K562 (cell line): ENCODE measurements around the gene SGSH. TPM values are rescaled to one million over a fixed set of nuclear protein-coding genes. Genes with fewer than 3 reads are reported as not detected.
A peak's percentile ranks its signal among the peaks of the same experiment; 100 is the strongest.

Experiments used
- FOXK2 ChIP-seq, 2 experiments: fragments of 450-650 bp; IDR thresholded peaks in 1 of 2; conservative IDR thresholded peaks in 1 of 2; 2 replicates each; pipeline ENCODE4 v1.6.1; 2016; ENCODE audit warnings: low read depth in 2 of 2, mild to moderate bottlenecking in 1 of 2
- HDAC3 ChIP-seq: fragments of 450-650 bp; IDR thresholded peaks from 2 replicates; pipeline ENCODE4 v1.6.1; 2018; ENCODE audit warnings: borderline replicate concordance, mild to moderate bottlenecking, moderate library complexity; ENCODE audit not compliant: partially characterized antibody
- MAZ ChIP-seq, 2 experiments: fragments of 450-650 bp in 1 of 2; sonication (generic) in 1 of 2; formaldehyde crosslinking; IDR thresholded peaks in 1 of 2; conservative IDR thresholded peaks in 1 of 2; 2 replicates each; pipeline versions ENCODE4 v1.4.0 to v1.5.0; 2020; ENCODE audit warnings: mild to moderate bottlenecking in 1 of 2, missing genetic modification reagents in 1 of 2
- MCM7 ChIP-seq, 2 experiments: fragments of 450-650 bp; IDR thresholded peaks; 2 replicates each; pipeline ENCODE4 v1.6.1; 2016 to 2018
- MEF2D ChIP-seq: conservative IDR thresholded peaks from 2 replicates; pipeline ENCODE4 v1.6.1; 2016; ENCODE audit warnings: low read depth, missing genetic modification characterization, missing compliant biosample characterization
- MIER1 ChIP-seq: fragments of 450-650 bp; IDR thresholded peaks from 2 replicates; pipeline ENCODE4 v1.6.1; 2016; ENCODE audit warnings: antibody characterized with exemption, mild to moderate bottlenecking, low read depth
- PREB ChIP-seq: sonication (generic); formaldehyde crosslinking; IDR thresholded peaks from 2 replicates; pipeline ENCODE4 v1.8.1; 2023; ENCODE audit warnings: mild to moderate bottlenecking, missing genetic modification reagents
- RBM14 ChIP-seq: fragments of 200-400 bp; formaldehyde crosslinking; IDR thresholded peaks from 2 replicates; pipeline ENCODE4 v1.6.1; 2018; ENCODE audit warnings: low read depth, mild to moderate bottlenecking, low read length, moderate library complexity, borderline replicate concordance; ENCODE audit not compliant: insufficient read depth
- RBM17 ChIP-seq: fragments of 200-400 bp; formaldehyde crosslinking; IDR thresholded peaks from 2 replicates; pipeline ENCODE4 v1.6.1; 2017; ENCODE audit warnings: low read depth, mild to moderate bottlenecking, low read length, borderline replicate concordance
- SETDB1 ChIP-seq: IDR thresholded peaks from one replicate; pipeline ENCODE4 v1.6.1; 2012; ENCODE audit warnings: low read length, control low read depth, inconsistent platforms
- SIX5 ChIP-seq, 2 experiments: IDR thresholded peaks; 2 replicates each; pipeline ENCODE4 v1.6.1; 2011; ENCODE audit warnings: low read length in 2 of 2, borderline replicate concordance in 1 of 2, low read depth in 1 of 2, mild to moderate bottlenecking in 1 of 2, moderate library complexity in 1 of 2; ENCODE audit not compliant: insufficient read depth in 1 of 2
- SREBF2 ChIP-seq: sonication (generic); formaldehyde crosslinking; IDR thresholded peaks from 2 replicates; pipeline ENCODE4 v1.4.0; 2020; ENCODE audit warnings: mild to moderate bottlenecking, missing genetic modification reagents
- TAF15 ChIP-seq: fragments of 200-400 bp; formaldehyde crosslinking; IDR thresholded peaks from 2 replicates; pipeline ENCODE4 v1.6.1; 2017; ENCODE audit warnings: mild to moderate bottlenecking, low read depth, low read length, moderate library complexity
- THAP12 ChIP-seq: fragments of 250-450 bp; sonication (Bioruptor Pico); IDR thresholded peaks from 2 replicates; pipeline ENCODE4 v1.9.0; 2021; ENCODE audit warnings: mild to moderate bottlenecking, inconsistent platforms
- U2AF2 ChIP-seq: fragments of 200-400 bp; formaldehyde crosslinking; optimal IDR thresholded peaks from 2 replicates; pipeline ENCODE3; 2017; ENCODE audit warnings: low read depth, mild to moderate bottlenecking, low read length
- ZNF668 ChIP-seq: fragments of 250-450 bp; sonication (Bioruptor Pico); IDR thresholded peaks from 2 replicates; pipeline ENCODE4 v1.8.0; 2022; ENCODE audit warnings: mild to moderate bottlenecking, inconsistent platforms
- ZZZ3 ChIP-seq: fragments of 450-650 bp; IDR thresholded peaks from 2 replicates; pipeline ENCODE4 v1.6.1; 2016; ENCODE audit warnings: antibody characterized with exemption, mild to moderate bottlenecking, moderate library complexity
- polyA plus RNA-seq, 8 experiments: library from polyadenylated mRNA; depleted of rRNA in 4 of 8; stranded (reverse) in 5 of 8; unstranded in 3 of 8; fragments of >200 nt; fragmentation: Nextera tagmentation in 2 of 8; fragmentation: Illumina TruSeq in 1 of 8; extraction: Ambion mirVana in 2 of 8; extraction: Trizol in 1 of 8; gene quantifications; 2 replicates each; pipeline versions ENCODE4 v1.2.1 to v1.2.3, GENCODE V29; 2011 to 2014; ENCODE audit warnings: inconsistent platforms in 1 of 8, missing spikeins in 1 of 8
- total RNA-seq, 7 experiments: library from RNA; depleted of rRNA in 6 of 7; stranded (reverse); fragments of >200 nt in 6 of 7; fragmentation: Illumina TruSeq in 2 of 7; extraction: Trizol in 2 of 7; gene quantifications; 2 replicates each; pipeline versions ENCODE4 v1.2.1 to v1.2.3, GENCODE V29; 2011 to 2021; ENCODE audit warnings: low replicate concordance in 1 of 7

The SGSH gene
- total and polyA plus RNA-seq, 9 of the 15 experiments (the other 6 are each of a cell fraction or from before 2014, with no cell fraction given): 0.25 to 15.7 (median 4.9) TPM

- no peak for TF ChIP-seq RBM14
- no peak for TF ChIP-seq HDAC3
- TF ChIP-seq SIX5 (IDR thresholded peaks at IDR 0.05; ENCODE audit: borderline replicate concordance in 1 of 2, insufficient read depth in 1 of 2, low read depth in 1 of 2, low read length in 2 of 2): no peak
- TF ChIP-seq RBM17: no peak
- TF ChIP-seq SETDB1: no peak
- TF ChIP-seq MAZ (CRISPR knock-in tag; conservative IDR thresholded peaks at IDR 0.05 in 1 of 2, IDR thresholded peaks at IDR 0.05 in 1 of 2): peak in 1 of 2 experiments; percentile 78; a peak in 2 of 4 replicates
- no peak for TF ChIP-seq U2AF2
- TF ChIP-seq THAP12 (CRISPR knock-in tag): 0 out of 2 replicates have a peak, but pooled peaks have one; percentile 33
- TF ChIP-seq ZZZ3: no peak
- no peak for TF ChIP-seq SREBF2 (CRISPR knock-in tag)
- TF ChIP-seq TAF15: no peak
- TF ChIP-seq MEF2D (tag): no peak
- TF ChIP-seq PREB (CRISPR knock-in tag): no peak
- no peak for TF ChIP-seq FOXK2 (conservative IDR thresholded peaks at IDR 0.05 in 1 of 2, IDR thresholded peaks at IDR 0.05 in 1 of 2; ENCODE audit: low read depth in 2 of 2)
- no peak for TF ChIP-seq ZNF668 (CRISPR knock-in tag)
- no peak for TF ChIP-seq MIER1
- no peak for TF ChIP-seq MCM7 (IDR thresholded peaks at IDR 0.05)
These were observed 40.6 kb upstream of the SGSH start, which contains the start of gene RNF213 (continued) for GRCh38 chr17:80260791-80261158.
